Heart right ventricle (tissue), 16 donors: ENCODE results near the gene DIAPH3. TPM values are rescaled to one million over a fixed set of nuclear protein-coding genes. Genes with fewer than 3 reads are reported as not detected.

ENCODE experiments used
- ATAC-seq, 8 donors: fragments of 200-7000 bp; cut with Tn5 transposase; one replicate each; pipeline ENCODE4 v1.9.1; 2020; ENCODE audit warnings: mild to moderate bottlenecking in 8 of 8, moderate library complexity in 8 of 8, moderate number of reproducible peaks in 1 of 8
- DNase-seq, 2 donors: peaks; one replicate each; pipeline ENCODE4 v3.0.0-alpha.2; 2020
- H3K27ac ChIP-seq, 10 donors: fragments of 200-600 bp; sonication (generic) in 2 of 10; one replicate each; pipeline versions ENCODE4 v1.5.0 to v1.8.0; 2020 to 2022; ENCODE audit warnings: mild to moderate bottlenecking in 3 of 10
- H3K27me3 ChIP-seq, 7 donors: fragments of 200-600 bp; one replicate each; pipeline ENCODE4 v1.8.0; 2021 to 2022; ENCODE audit warnings: mild to moderate bottlenecking in 2 of 7
- H3K36me3 ChIP-seq, 9 donors: fragments of 200-600 bp; sonication (generic) in 1 of 9; one replicate each; pipeline versions ENCODE4 v1.5.0 to v1.8.0; 2020 to 2022; ENCODE audit warnings: mild to moderate bottlenecking in 2 of 9
- H3K4me1 ChIP-seq, 9 donors: fragments of 200-600 bp; sonication (generic) in 1 of 9; one replicate each; pipeline versions ENCODE4 v1.5.0 to v1.8.0; 2020 to 2022; ENCODE audit warnings: mild to moderate bottlenecking in 4 of 9
- H3K4me3 ChIP-seq, 10 donors: fragments of 200-600 bp; sonication (generic) in 2 of 10; one replicate each; pipeline versions ENCODE4 v1.5.0 to v1.8.0; 2020 to 2022; ENCODE audit warnings: mild to moderate bottlenecking in 7 of 10, moderate library complexity in 2 of 10
- H3K9me3 ChIP-seq, 11 donors: fragments of 200-600 bp in 10 of 11; sonication (generic) in 2 of 11; one replicate each; pipeline versions ENCODE4 v1.5.0 to v1.8.0; 2013 to 2022; ENCODE audit warnings: mild to moderate bottlenecking in 2 of 11, control low read depth in 1 of 11, moderate library complexity in 1 of 11
- WGBS, 2 donors: extraction: QIAGEN DNeasy Blood & Tissue Kit; methylation state at CpG; one replicate each; pipeline ENCODE4 v1.1.7; 2013; ENCODE audit warnings: inconsistent platforms in 1 of 2; 5-methylcytosine and 5-hydroxymethylcytosine counted together
- intact Hi-C, 10 donors: fragments of 100-400 bp; cut with DNase I; formaldehyde crosslinking; loops; one replicate each; pipeline versions ENCODE4 v1.11.1 to v1.14.2; 2022
- polyA plus RNA-seq, 2 donors: library from polyadenylated mRNA; stranded (reverse); fragments of 200-250 nt; gene quantifications; one replicate each; pipeline ENCODE4 v1.2.3, GENCODE V29; 2013
- total RNA-seq, 10 donors: library from RNA; stranded (reverse); fragmentation: NEBNext Ultra II Directional in 3 of 10; extraction: Animal tissue kit (Norgen Biotek cat#: 25700) in 3 of 10; gene quantifications; one replicate each; pipeline versions ENCODE4 v1.2.1 to v1.2.4, GENCODE V29; 2021 to 2023
- TF ChIP-seq, protein P1 (sequence below), 9 donors: fragments of 200-600 bp; sonication (generic) in 2 of 9; IDR thresholded peaks; one replicate each; pipeline versions ENCODE4 v1.5.0 to v1.8.0; 2021 to 2022; ENCODE audit warnings: antibody characterized with exemption in 9 of 9, mild to moderate bottlenecking in 5 of 9, moderate library complexity in 1 of 9
- donor health status: Arrhythmogenic right ventricular cardiomyopathy.
- donor health status: ischemic (EF 13 %, LVEDD 7.1; RV severe dilation, severe dysfunction).
- donor health status: healthy with polysubstance abuse.
- donor health status: DM: no; HTN: yes; CAD: no.
- donor health status: DM: no; HTN: no; CAD: no.
- donor health status: ischemic (EF 25% LVEDD 6.9; RV normal size, moderate dysfunction).
- donor health status: ischemic (EF 25% LVEDD 5.7; RV mildly dilated, moderate dysfunction).
- donor health status: healthy.
- donor health status: DM: yes; HTN: yes; CAD: no.
- donor health status: Ischemic cardiomyopathy.
- donor health status: ischemic (EF 35%, LVEDD 5.7; RV mildly dilated, moderate dysfunction).
- donor health status: nonischemic (EF 11% LVEDD 7.7; RV severe dilation, severe dysfunction).
- donor health status: DM: yes; HTN: yes; CAD: no.
- donor health status: PGD.
- donor health status: ischemic (EF 29% LVEDD 5.4; RV normal size, mild dysfunction).
- donor health status: nonischemic (EF 23%, LVEDD 6.1; RV moderate dilation, normal function).

The DIAPH3 gene
- total and polyA plus RNA-seq, 12 donors = 0.04 to 2.2 (median 0.19) TPM

GRCh38 chr13:59963383-59963782, 200.3 kb downstream of the DIAPH3 start:
- ATAC-seq (no peak), DNase-seq (no peak)
- H3K27ac ChIP-seq = no peak overlapping the region
- TF ChIP-seq, protein P1, sequence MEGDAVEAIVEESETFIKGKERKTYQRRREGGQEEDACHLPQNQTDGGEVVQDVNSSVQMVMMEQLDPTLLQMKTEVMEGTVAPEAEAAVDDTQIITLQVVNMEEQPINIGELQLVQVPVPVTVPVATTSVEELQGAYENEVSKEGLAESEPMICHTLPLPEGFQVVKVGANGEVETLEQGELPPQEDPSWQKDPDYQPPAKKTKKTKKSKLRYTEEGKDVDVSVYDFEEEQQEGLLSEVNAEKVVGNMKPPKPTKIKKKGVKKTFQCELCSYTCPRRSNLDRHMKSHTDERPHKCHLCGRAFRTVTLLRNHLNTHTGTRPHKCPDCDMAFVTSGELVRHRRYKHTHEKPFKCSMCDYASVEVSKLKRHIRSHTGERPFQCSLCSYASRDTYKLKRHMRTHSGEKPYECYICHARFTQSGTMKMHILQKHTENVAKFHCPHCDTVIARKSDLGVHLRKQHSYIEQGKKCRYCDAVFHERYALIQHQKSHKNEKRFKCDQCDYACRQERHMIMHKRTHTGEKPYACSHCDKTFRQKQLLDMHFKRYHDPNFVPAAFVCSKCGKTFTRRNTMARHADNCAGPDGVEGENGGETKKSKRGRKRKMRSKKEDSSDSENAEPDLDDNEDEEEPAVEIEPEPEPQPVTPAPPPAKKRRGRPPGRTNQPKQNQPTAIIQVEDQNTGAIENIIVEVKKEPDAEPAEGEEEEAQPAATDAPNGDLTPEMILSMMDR (IDR thresholded peaks at IDR 0.05) = no peak
- intact Hi-C loops = no loop called here
- H3K4me1 ChIP-seq = no peaks in the 10 kb centered on the region
- H3K9me3 ChIP-seq = no peaks in the 10 kb centered on the region
- no peaks in the 10 kb centered on the region for H3K36me3 ChIP-seq
- no peak overlapping the region for H3K4me3 ChIP-seq
- no peaks in the 10 kb centered on the region for H3K27me3 ChIP-seq

DNA sequence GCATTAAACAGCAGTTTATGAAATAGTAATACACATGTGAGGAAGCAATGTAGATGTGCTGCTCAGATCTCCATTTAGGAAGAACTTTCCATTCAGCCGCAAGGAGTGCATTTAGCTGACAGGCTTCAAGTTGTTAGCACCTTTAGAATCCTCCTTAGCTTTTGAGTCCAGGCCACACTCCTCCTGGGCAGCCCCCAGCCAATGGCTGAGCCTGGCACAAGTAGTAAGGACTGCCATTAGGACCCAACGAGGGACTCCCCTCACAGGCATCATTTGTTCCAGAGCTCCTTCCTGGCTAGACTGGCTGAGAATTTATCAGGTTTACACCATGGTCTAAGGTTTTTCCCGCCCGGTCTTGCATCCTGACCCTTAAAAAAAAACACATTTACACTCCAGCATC, 201.4 kb downstream of the DIAPH3 start:
- Histone ChIP-seq H3K27ac (no peak overlapping the region), H3K9me3 (no peaks in the 10 kb centered on the region), H3K4me3 (no peak overlapping the region), H3K27me3 (no peaks in the 10 kb centered on the region), H3K36me3 (no peaks in the 10 kb centered on the region), H3K4me1 (no peaks in the 10 kb centered on the region)
- intact Hi-C loops = no loop called here
- WGBS, 2 donors = 88 to 92% methylated on average over 4 of the region's 4 CpGs
- ATAC-seq (no peak), DNase-seq (no peak)
- TF ChIP-seq, protein P1 (IDR thresholded peaks at IDR 0.05) = no peak

GRCh38 chr13:59960683-59961082, 203.0 kb downstream of the DIAPH3 start:
- ATAC-seq (no peak), DNase-seq (no peak)
- peaks cover 0 to 9% (median 0%) of the 10 kb centered on the region in 11 donors for H3K9me3 ChIP-seq
- no peaks in the 10 kb centered on the region for H3K4me1 ChIP-seq
- intact Hi-C loops = no loop called here
- WGBS, 2 donors = 64 to 70% methylated on average over 2 of the region's 2 CpGs
- TF ChIP-seq, protein P1 (IDR thresholded peaks at IDR 0.05) = no peak
- no peaks in the 10 kb centered on the region for H3K36me3 ChIP-seq
- no peak overlapping the region for H3K4me3 ChIP-seq
- H3K27me3 ChIP-seq = no peaks in the 10 kb centered on the region
- H3K27ac ChIP-seq = no peak overlapping the region

GRCh38 chr13:59957438-59957837, 206.3 kb downstream of the DIAPH3 start:
- no peaks in the 10 kb centered on the region for H3K4me1 ChIP-seq
- no peaks in the 10 kb centered on the region for H3K36me3 ChIP-seq
- peaks cover 0 to 15% (median 0%) of the 10 kb centered on the region in 11 donors for H3K9me3 ChIP-seq
- 96 to 97% methylated on average over 2 of the region's 2 CpGs for WGBS, 2 donors
- intact Hi-C loops = no loop called here
- DNase-seq (no peak), ATAC-seq (no peak)
- TF ChIP-seq, protein P1 (IDR thresholded peaks at IDR 0.05) = no peak
- no peaks in the 10 kb centered on the region for H3K27me3 ChIP-seq
- no peak overlapping the region for H3K27ac ChIP-seq
- no peak overlapping the region for H3K4me3 ChIP-seq

GRCh38 chr13:59954601-59955000, 209.1 kb downstream of the DIAPH3 start:
- Histone ChIP-seq H3K4me1 (no peaks in the 10 kb centered on the region), H3K27me3 (no peaks in the 10 kb centered on the region), H3K36me3 (no peaks in the 10 kb centered on the region), H3K27ac (no peak overlapping the region), H3K9me3 (peaks cover 0 to 15% (median 0%) of the 10 kb centered on the region in 11 donors), H3K4me3 (no peak overlapping the region)
- TF ChIP-seq, protein P1 (IDR thresholded peaks at IDR 0.05) = no peak
- DNase-seq = no peak
- intact Hi-C loops = no loop called here
- no peak for ATAC-seq
